Esophagus squamous epithelium (tissue), 4 donors: ENCODE data around the gene KRT38.

Experiments used
- POLR2A ChIP-seq, 4 donors: fragments of 450-650 bp; IDR thresholded peaks; one replicate each; pipeline ENCODE4 v1.6.1; 2017; ENCODE audit warnings: antibody characterized with exemption in 4 of 4, mild to moderate bottlenecking in 4 of 4, moderate library complexity in 3 of 4
- TF ChIP-seq, protein P1 (sequence below), 6 experiments: fragments of 450-650 bp in 4 of 6; fragments of 200-600 bp in 2 of 6; sonication (generic) in 2 of 6; IDR thresholded peaks; one replicate each; pipeline ENCODE4 v1.5.1; 2016 to 2019; ENCODE audit warnings: antibody characterized with exemption in 6 of 6, mild to moderate bottlenecking in 4 of 6, moderate library complexity in 4 of 6

DNA sequence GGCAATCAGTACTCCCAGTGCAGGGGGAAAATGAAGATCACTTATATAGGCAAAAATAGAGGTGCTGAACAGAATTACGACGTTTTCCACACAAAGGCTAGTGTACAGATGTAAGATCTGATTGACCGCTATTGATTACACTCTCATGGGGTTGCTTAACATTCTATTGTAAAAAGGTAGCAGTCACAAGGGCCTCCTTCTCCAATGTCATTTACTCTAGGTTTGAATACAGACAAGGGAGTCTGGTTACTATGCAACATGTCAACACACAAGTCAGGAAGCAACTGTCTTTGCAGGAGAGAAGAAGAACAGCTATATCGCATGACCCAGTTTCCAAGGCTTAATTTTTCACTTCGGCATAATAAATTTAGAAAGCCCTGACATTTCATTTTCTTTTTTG is 24.3 kb downstream of the KRT38 start:
- TF ChIP-seq, protein P1, sequence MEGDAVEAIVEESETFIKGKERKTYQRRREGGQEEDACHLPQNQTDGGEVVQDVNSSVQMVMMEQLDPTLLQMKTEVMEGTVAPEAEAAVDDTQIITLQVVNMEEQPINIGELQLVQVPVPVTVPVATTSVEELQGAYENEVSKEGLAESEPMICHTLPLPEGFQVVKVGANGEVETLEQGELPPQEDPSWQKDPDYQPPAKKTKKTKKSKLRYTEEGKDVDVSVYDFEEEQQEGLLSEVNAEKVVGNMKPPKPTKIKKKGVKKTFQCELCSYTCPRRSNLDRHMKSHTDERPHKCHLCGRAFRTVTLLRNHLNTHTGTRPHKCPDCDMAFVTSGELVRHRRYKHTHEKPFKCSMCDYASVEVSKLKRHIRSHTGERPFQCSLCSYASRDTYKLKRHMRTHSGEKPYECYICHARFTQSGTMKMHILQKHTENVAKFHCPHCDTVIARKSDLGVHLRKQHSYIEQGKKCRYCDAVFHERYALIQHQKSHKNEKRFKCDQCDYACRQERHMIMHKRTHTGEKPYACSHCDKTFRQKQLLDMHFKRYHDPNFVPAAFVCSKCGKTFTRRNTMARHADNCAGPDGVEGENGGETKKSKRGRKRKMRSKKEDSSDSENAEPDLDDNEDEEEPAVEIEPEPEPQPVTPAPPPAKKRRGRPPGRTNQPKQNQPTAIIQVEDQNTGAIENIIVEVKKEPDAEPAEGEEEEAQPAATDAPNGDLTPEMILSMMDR (IDR thresholded peaks at IDR 0.05): no peak
- no peak for TF ChIP-seq POLR2A (IDR thresholded peaks at IDR 0.05)
